PC-9 (cell line): ENCODE measurements around the gene NRG2. TPM values are rescaled to one million over a fixed set of nuclear protein-coding genes. Genes with fewer than 3 reads are reported as not detected.

Experiments
- BruUV-seq: library from RNA; stranded (reverse); fragments of 400-500 nt; replicated peaks from 2 replicates; lab custom pipeline; 2021; lab: Mats Ljungman, UMichigan
- CTCF ChIA-PET: fragments of 300-600 bp; sonication (Branson Sonifier 250); formaldehyde crosslinking; loops from one replicate; lab custom pipeline; 2022; ENCODE audit warnings: antibody characterized with exemption; lab: Charles Lee
- POLR2A ChIA-PET: fragments of 300-600 bp; sonication (Branson Sonifier 250); formaldehyde crosslinking; loops from one replicate; lab custom pipeline; 2022; ENCODE audit warnings: antibody characterized with exemption; ENCODE audit not compliant: unreplicated experiment; lab: Charles Lee
- DNase-seq, 2 experiments: peaks; one replicate each; pipeline versions ENCODE4 v3.0.0 to v3.0.0-alpha.2; 2015 to 2022; ENCODE audit warnings: mixed read lengths in 1 of 2
- H2AFZ ChIP-seq: fragments of 200-600 bp; sonication (generic); 2 replicates; pipeline ENCODE4 v1.8.1; 2017; ENCODE audit warnings: antibody characterized with exemption
- H3F3A ChIP-seq: fragments of 200-600 bp; sonication (generic); 2 replicates; pipeline ENCODE4 v1.8.1; 2017; ENCODE audit warnings: antibody characterized with exemption, mild to moderate bottlenecking, low read depth; ENCODE audit not compliant: insufficient read depth
- H3K27ac ChIP-seq: fragments of 200-600 bp; sonication (generic); 2 replicates; pipeline ENCODE4 v1.6.1; 2016; ENCODE audit warnings: mixed run types
- H3K27me3 ChIP-seq: fragments of 200-600 bp; sonication (generic); 2 replicates; pipeline ENCODE4 v1.6.1; 2016; ENCODE audit warnings: low read depth, mixed run types; ENCODE audit not compliant: insufficient read depth
- H3K36me3 ChIP-seq: fragments of 200-600 bp; sonication (generic); 2 replicates; pipeline ENCODE4 v1.6.1; 2016; ENCODE audit warnings: low read depth, mixed run types
- H3K4me1 ChIP-seq: fragments of 200-600 bp; sonication (generic); replicated peaks from 2 replicates; pipeline ENCODE4 v1.6.1; 2016; ENCODE audit warnings: mixed run types; ENCODE audit not compliant: insufficient read depth
- H3K4me2 ChIP-seq: fragments of 200-600 bp; sonication (generic); 2 replicates; pipeline ENCODE4 v1.6.1; 2017; ENCODE audit warnings: mixed run types
- H3K4me3 ChIP-seq: fragments of 200-600 bp; sonication (generic); 2 replicates; pipeline ENCODE4 v1.6.1; 2016; ENCODE audit warnings: mixed run types
- H3K79me2 ChIP-seq: fragments of 200-600 bp; sonication (generic); 2 replicates; pipeline ENCODE4 v1.6.1; 2017; ENCODE audit warnings: low read depth, mixed run types
- H3K9me2 ChIP-seq: fragments of 200-600 bp; sonication (generic); 2 replicates; pipeline ENCODE4 v1.8.1; 2017; ENCODE audit warnings: mild to moderate bottlenecking; ENCODE audit not compliant: insufficient read depth
- H3K9me3 ChIP-seq: fragments of 200-600 bp; sonication (generic); 2 replicates; pipeline ENCODE4 v1.8.1; 2016; ENCODE audit warnings: low read depth; ENCODE audit not compliant: insufficient read depth
- H4K20me1 ChIP-seq: fragments of 200-600 bp; sonication (generic); 2 replicates; pipeline ENCODE4 v1.8.1; 2017; ENCODE audit not compliant: insufficient read depth
- CTCF ChIP-seq: fragments of 200-600 bp; sonication (generic); conservative IDR thresholded peaks from 2 replicates; pipeline ENCODE4 v1.6.1; 2017; ENCODE audit warnings: mixed run types, antibody characterized with exemption, mild to moderate bottlenecking, moderate library complexity
- EZH2 ChIP-seq: fragments of 200-600 bp; sonication (generic); IDR thresholded peaks from 2 replicates; pipeline ENCODE4 v1.8.0; 2017; ENCODE audit warnings: antibody characterized with exemption, low read depth
- intact Hi-C: fragments of 100-400 bp; cut with micrococcal nuclease; formaldehyde crosslinking; loops from one replicate; pipeline ENCODE4 v1.10.0; 2022; ENCODE audit not compliant: unreplicated experiment
- total RNA-seq: library from RNA; stranded (reverse); gene quantifications from 2 replicates; pipeline ENCODE4 v1.2.3, GENCODE V29; 2021

Gene NRG2
- total RNA-seq, 1 experiment from 2014 or later, result not detected

GRCh38 chr5:139805545-139805944, 237.6 kb downstream of the NRG2 start:
- no peaks in the 10 kb centered on the region for H3K79me2 ChIP-seq
- no peak overlapping the region for H3K4me2 ChIP-seq
- no peaks in the 10 kb centered on the region for H3K36me3 ChIP-seq
- no peak for TF ChIP-seq EZH2
- TF ChIP-seq CTCF, result no peak
- no peaks in the 10 kb centered on the region for H3K9me2 ChIP-seq
- H3K27me3 ChIP-seq, result peaks cover 72% of the 10 kb centered on the region
- POLR2A ChIA-PET, result no interaction called here
- CTCF ChIA-PET, result no interaction called here
- H3K4me3 ChIP-seq, result no peak overlapping the region
- H2AFZ ChIP-seq, result no peak overlapping the region
- no TSS peak for BruUV-seq
- intact Hi-C loops, result no loop called here
- no peaks in the 10 kb centered on the region for H3K4me1 ChIP-seq
- DNase-seq, result no peak
- no peak overlapping the region for H3K27ac ChIP-seq
- no peaks in the 10 kb centered on the region for H3F3A ChIP-seq
- H4K20me1 ChIP-seq, result no peaks in the 10 kb centered on the region
- H3K9me3 ChIP-seq, result no peaks in the 10 kb centered on the region

GRCh38 chr5:139804800-139805397, 238.2 kb downstream of the NRG2 start:
- ChIA-PET POLR2A (no interaction called here), CTCF (no interaction called here)
- intact Hi-C loops, result no loop called here
- no peak for DNase-seq
- Histone ChIP-seq H3K4me3 (no peak overlapping the region), H3K27ac (no peak overlapping the region), H4K20me1 (no peaks in the 10 kb centered on the region), H3K27me3 (peaks cover 72% of the 10 kb centered on the region), H3K36me3 (no peaks in the 10 kb centered on the region), H3K4me1 (no peaks in the 10 kb centered on the region), H3K9me2 (no peaks in the 10 kb centered on the region), H3K79me2 (no peaks in the 10 kb centered on the region), H3K4me2 (no peak overlapping the region), H3F3A (no peaks in the 10 kb centered on the region), H2AFZ (no peak overlapping the region), H3K9me3 (no peaks in the 10 kb centered on the region)
- no TSS peak for BruUV-seq
- no peak for TF ChIP-seq CTCF
- TF ChIP-seq EZH2, result no peak

GRCh38 chr5:139803978-139804377, 239.1 kb downstream of the NRG2 start:
- Histone ChIP-seq H4K20me1 (no peaks in the 10 kb centered on the region), H3K4me2 (no peak overlapping the region), H3F3A (no peaks in the 10 kb centered on the region), H2AFZ (no peak overlapping the region), H3K27ac (no peak overlapping the region), H3K4me1 (no peaks in the 10 kb centered on the region), H3K9me2 (no peaks in the 10 kb centered on the region), H3K79me2 (no peaks in the 10 kb centered on the region), H3K27me3 (peaks cover 75% of the 10 kb centered on the region), H3K36me3 (no peaks in the 10 kb centered on the region), H3K9me3 (no peaks in the 10 kb centered on the region), H3K4me3 (no peak overlapping the region)
- intact Hi-C loops, result no loop called here
- BruUV-seq, result no TSS peak
- CTCF ChIA-PET, result no interaction called here
- DNase-seq, result no peak
- POLR2A ChIA-PET, result no interaction called here
- TF ChIP-seq EZH2 (no peak), CTCF (no peak)
